HG03558 (cell line): ENCODE data around the gene LAMB1.
"Not testable (repeated sequence)": the region's sequence is repeated elsewhere in the genome, so short reads cannot be mapped to it uniquely, and the experiment has no call there.

Source experiments
- ATAC-seq: cut with Tn5 transposase; IDR thresholded peaks from one replicate; pipeline ENCODE4 v1.9.1; 2021; ENCODE audit warnings: moderate number of reproducible peaks; ENCODE audit not compliant: unreplicated experiment; ENCODE audit errors: extremely low read depth

The LAMB1 gene

GRCh38 chr7:107976620-107977019, 26.3 kb downstream of the LAMB1 start:
- no peak for ATAC-seq

DNA sequence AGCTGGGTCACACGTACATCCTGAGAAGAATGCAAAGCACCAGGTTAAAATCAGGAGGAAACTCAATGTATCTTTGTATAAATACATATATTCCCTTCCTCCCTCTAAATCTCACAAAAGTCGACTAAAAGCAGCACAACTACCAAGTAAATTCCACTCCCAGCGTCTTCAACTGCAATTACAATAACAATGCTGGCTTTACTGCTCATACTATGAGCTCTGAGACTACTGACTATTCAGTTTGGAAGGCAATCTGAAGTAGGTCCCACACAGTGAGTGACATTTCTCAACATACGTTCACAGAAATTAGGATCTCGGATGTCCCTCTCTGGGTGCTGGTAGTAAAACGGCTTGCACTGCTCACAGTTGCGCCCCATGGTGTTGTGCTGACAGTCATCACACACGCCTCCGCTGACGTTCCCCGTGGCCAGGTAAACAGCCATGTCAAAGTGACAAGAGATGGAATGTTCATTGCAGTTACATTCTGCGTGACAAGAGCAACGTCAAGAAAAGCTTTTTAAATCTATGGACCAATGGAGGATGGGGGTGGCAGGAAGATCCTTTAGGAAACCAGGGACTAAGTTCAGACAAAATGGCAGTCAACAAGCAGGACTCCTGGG, 27.5 kb downstream of the LAMB1 start:
- ATAC-seq, result no peak

- no peak for ATAC-seq
These were observed 29.1 kb downstream of the LAMB1 start for GRCh38 chr7:107973861-107974260.

- no peak for ATAC-seq
These were observed 30.0 kb downstream of the LAMB1 start for GRCh38 chr7:107972941-107973376.

GRCh38 chr7:107972075-107972482, 30.9 kb downstream of the LAMB1 start:
- no peak for ATAC-seq

DNA sequence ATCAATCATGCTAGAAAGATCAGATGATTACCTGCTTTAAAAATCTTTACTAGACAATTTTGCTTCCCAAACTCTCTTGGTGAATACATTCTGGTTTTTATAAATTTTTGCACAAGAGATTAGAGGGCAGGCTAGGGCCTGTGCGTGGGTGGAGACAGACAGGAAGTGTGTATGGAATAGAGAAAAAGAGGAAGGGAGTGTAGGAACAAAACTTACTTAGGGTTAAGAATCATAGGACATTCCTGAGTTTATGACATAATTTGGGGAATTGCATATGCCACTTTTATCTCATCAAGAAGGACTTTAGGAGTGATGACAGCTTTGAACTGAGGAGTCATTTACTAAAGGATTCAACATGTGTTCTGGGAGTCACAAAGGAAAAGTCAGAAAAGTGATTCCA, 31.3 kb downstream of the LAMB1 start:
- ATAC-seq, result no peak

DNA sequence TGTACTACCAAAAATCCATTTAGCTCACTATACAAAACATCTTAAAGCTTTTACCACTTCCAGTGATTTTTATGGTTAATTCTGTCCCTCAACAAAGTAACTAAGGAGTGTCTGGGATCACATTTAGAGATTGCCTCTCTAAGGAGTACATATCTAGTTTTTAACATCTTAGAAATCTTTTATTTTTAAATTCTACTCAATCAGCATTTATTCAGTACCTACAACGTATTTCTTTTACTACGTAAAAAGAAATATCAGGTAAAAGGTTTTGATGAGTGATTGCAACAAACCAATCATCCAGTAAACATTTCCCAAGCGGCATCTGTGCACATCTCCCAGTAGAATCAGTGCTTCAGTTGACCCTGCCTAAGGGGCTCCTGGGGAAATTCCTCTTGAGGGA, 31.9 kb downstream of the LAMB1 start:
- no peak for ATAC-seq

GRCh38 chr7:107969856-107970255, 33.1 kb downstream of the LAMB1 start:
- no peak for ATAC-seq

GRCh38 chr7:107968449-107968848, 34.5 kb downstream of the LAMB1 start:
- ATAC-seq, result no peak

- no peak for ATAC-seq
These were observed 35.5 kb downstream of the LAMB1 start for GRCh38 chr7:107967420-107967819.

- ATAC-seq, result no peak
These were observed 36.2 kb downstream of the LAMB1 start for GRCh38 chr7:107966711-107967110.

- ATAC-seq, result no peak
These were observed 38.5 kb downstream of the LAMB1 start for GRCh38 chr7:107964510-107964909.

- no peak for ATAC-seq
These were observed 40.1 kb downstream of the LAMB1 start for GRCh38 chr7:107962817-107963216.

DNA sequence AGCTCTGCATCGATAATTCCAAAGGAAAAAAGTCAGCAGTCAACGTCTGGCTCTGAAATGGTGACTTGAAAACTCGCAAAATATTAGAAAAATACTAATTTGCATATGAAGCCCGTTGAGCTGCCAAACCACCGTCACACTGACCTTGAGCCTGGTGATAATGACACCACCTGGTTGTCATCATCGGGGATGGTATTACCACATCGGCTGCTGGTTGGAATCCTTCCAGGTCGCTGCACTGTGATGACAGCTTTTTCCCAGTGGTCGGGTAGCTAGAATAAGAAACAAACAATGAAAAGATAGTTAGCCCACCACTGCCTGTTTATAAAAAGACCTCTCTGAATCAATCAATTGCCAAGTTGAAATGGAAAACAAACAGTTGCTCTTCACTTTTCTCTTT, 41.6 kb downstream of the LAMB1 start:
- ATAC-seq, result no peak

DNA sequence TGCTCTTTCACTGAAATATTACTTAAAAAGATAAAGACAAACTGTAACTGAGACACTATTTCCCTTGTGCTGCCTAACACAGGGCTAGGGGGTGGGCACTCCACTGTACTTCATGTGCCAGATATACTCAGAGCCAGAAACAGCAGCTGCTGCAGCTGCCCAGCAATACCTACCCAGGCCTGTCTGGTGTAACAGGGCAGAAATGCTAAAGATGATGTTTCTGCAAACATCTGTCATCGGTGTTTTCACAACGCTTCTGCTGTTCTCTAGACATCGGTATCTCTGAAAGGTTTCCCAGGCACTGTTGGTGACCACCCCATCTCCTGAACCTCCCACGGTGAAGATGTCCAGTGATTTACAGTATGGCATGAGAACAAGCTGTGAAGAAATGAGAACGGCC, 42.7 kb downstream of the LAMB1 start:
- no peak for ATAC-seq

DNA sequence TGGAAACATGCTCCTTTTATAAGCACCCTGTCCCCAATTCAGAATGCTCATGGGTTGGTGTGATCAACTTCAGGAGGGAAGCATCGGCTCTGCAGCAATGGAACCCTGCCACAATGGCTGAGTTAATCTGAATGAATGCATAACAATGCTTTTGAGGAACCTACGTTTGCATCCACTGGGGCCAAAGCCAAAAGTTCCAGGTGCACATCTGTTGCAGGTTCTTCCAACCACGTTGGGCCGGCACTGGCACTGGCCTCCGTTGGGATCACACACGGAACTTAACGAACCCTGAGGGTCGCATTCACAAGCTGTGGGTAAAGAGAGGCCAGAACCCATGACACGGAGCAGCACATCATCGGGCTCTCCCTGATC, 43.4 kb downstream of the LAMB1 start:
- ATAC-seq, result no peak

DNA sequence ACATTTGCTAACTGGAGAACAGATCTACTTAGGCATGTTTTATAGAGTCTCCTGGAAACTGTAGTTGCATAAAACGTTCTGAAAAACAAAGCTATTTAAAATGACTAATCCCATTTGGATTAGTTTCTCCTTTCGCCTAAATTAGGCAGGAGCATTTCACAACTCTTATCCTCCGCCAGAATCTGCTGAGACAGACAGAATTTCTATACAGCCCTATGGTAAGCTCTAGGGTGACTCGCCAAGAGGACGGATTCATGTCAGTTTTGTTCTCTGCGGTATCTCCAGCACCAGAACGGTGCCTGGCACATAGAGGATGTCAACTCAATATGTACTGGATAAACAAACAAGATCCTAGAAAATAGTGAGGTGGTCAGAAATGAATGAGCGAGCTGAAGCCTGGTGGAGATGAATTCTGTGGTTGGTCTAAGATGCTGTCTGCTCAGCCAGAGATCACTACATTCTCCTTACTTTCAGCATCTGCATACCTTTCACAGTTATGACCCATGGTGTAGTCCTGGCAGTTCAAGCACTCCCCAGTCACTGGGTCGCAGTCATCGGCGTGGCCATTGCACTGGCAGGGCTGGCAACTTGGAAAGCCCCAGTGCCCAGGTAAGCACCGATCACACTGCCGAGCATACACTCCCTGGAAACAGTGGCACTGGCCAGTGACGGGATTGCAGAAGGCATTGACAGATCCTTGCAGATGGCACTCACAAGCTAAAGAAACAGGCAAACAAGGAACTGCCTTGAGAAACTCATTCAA, 44.0 kb downstream of the LAMB1 start:
- no peak for ATAC-seq

DNA sequence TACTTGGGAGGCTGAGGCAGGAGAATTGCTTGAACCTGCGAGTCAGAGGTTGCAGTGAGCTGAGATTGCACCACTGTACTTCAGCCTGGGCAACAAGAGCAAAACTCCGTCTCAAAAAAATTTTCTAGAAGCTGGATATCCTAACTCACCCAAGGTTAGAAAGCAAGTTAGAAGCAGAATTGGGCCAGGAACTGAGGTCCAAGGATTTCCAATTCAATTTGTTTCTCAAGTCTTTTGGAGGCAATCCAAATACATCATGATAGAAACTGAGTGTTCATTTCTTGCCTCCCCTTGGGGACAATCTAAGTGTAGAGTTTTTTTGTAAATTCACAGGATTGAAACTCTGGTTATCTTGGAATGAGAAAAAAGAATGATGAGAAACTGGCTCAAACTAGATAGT, 45.5 kb downstream of the LAMB1 start:
- ATAC-seq, result no peak

- not testable (repeated sequence) for ATAC-seq
These were observed 46.0 kb downstream of the LAMB1 start for GRCh38 chr7:107956950-107957349.

GRCh38 chr7:107955394-107955793, 47.6 kb downstream of the LAMB1 start:
- no peak for ATAC-seq

DNA sequence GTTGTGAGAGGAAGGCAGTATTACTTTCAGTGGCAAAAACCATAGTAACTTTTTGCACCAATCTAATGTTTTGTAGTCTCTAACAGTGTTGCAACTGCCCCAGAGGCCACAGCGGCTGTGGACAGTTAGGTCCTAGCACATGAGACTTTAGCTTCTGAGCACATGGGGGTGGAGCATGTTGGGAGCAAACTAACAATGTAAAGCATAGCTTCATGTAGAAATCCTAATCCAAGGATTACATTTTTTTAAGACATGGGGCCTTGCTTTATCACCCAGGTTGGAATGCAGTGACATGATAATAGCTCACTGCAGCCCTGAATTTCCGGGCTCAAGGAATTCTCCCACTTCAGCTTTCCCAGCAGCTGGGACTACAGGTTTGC, 49.0 kb downstream of the LAMB1 start:
- no peak for ATAC-seq

DNA sequence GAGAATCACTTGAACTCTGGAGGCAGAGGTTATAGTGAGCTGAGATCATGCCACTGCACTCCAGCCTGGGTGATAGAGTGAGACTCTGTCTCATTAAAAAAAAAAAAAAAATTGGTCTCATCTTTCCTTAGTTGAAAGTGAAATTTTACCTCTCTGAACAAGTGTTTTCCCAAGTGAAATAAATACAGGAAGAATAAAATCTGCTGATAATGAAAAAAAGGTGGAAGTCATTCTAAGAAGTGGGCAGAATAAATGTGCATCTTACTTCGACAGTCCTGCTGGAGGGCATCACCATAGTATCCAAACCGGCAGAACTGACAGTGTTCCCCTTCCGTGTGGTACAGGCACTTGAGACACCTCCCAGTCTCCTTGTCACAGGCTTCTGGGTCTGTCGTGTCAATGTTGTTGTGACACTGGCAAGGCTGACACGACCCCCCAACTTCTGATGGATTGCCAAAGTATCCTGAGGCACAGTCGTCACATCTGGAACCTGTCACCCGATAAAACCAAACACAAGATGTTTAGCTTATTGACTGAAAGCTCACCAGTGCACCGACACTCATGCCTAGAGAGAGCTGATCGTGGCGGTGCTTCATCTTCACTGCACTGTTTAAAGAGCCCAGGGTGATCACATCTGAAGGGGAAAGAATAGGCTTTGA, 49.6 kb downstream of the LAMB1 start:
- ATAC-seq, result no peak
